ENCODE measurements around the gene ZCCHC17. TPM values are rescaled to one million over a fixed set of nuclear protein-coding genes. Genes with fewer than 3 reads are reported as not detected.
"Not testable (repeated sequence)": the region's sequence is repeated elsewhere in the genome, so short reads cannot be mapped to it uniquely, and the experiment has no call there.

Gene ZCCHC17
- total RNA-seq, 1 donor from 2014 or later, result 9.7 TPM

DNA sequence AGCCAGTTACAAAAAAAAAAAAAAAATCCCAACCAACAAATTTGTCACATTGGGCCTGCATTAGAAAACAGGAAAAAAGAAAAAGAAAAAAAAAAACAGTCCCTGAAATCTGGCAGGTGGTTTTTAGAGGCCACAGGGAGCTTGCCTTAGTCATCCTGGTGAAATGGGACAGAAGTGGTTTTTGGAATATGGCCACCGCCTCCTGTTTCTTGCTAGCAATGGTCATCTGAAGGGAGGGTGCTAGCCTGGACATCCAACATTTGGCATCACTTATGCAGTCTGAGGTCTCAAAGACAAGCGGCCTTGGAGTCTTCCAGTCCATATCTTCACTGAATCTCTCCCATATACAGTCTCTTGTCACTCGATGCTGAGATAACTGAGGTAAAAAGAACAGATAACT is 37.1 kb upstream of the ZCCHC17 start:
- no peak overlapping the region for H3K4me3 ChIP-seq
- intact Hi-C loops (cut with DNase I), result no loop called here
- no peaks in the 10 kb centered on the region for H3K27me3 ChIP-seq
- TF ChIP-seq, protein P1, sequence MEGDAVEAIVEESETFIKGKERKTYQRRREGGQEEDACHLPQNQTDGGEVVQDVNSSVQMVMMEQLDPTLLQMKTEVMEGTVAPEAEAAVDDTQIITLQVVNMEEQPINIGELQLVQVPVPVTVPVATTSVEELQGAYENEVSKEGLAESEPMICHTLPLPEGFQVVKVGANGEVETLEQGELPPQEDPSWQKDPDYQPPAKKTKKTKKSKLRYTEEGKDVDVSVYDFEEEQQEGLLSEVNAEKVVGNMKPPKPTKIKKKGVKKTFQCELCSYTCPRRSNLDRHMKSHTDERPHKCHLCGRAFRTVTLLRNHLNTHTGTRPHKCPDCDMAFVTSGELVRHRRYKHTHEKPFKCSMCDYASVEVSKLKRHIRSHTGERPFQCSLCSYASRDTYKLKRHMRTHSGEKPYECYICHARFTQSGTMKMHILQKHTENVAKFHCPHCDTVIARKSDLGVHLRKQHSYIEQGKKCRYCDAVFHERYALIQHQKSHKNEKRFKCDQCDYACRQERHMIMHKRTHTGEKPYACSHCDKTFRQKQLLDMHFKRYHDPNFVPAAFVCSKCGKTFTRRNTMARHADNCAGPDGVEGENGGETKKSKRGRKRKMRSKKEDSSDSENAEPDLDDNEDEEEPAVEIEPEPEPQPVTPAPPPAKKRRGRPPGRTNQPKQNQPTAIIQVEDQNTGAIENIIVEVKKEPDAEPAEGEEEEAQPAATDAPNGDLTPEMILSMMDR (IDR thresholded peaks at IDR 0.05), result no peak
- peaks cover 0 to 1% of the 10 kb centered on the region in 2 donors for H3K4me1 ChIP-seq
- H3K27ac ChIP-seq, result no peak overlapping the region
- H3K36me3 ChIP-seq, result peaks cover 43 to 49% of the 10 kb centered on the region in 2 donors
- H3K9me3 ChIP-seq, result no peaks in the 10 kb centered on the region
- no peak for DNase-seq (ENCODE audit: low spot score in 2 of 2)

DNA sequence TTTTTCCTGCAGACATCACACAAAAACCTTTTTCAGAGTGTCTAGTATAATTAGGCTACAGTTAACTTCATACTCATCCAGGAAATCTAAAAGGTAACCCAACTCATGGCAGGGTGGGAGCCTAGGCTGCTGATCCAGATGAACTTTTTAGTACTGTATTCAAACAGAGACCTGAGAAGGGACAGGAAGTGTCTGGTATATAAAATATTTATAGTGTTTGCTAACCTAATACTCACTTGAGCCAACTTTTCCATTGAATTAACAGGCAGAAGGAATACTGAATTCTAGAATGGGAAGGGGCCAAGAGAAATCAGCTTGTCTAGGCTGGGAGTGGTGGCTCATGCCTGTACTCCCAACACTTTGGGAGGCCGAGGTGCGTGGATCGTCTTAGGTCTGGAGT is 34.9 kb upstream of the ZCCHC17 start:
- Histone ChIP-seq H3K36me3 (peaks cover 48 to 50% of the 10 kb centered on the region in 2 donors), H3K27ac (no peak overlapping the region)
- intact Hi-C loops (cut with DNase I), result no loop called here

DNA sequence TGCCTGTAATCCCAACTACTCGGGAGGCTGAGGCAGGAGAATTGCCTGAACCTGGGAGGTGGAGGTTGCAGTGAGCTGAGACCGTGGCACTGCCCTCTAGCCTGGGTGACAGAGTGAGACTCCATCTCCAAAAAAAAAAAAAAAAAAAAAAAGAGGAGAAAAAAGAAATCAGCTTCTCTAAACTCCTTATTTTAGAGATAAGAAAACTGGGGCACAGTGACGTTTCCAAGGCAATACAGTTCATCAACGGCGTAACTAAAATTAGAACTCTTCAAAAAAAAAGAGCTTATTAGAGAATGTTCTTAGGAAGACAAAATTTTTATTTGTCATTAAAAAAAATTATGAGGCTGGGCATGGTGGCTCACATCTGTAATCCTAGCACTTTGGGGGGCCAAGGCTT is 34.4 kb upstream of the ZCCHC17 start:
- H3K27ac ChIP-seq; H3K27me3 ChIP-seq; H3K4me1 ChIP-seq; DNase-seq (ENCODE audit: low spot score in 2 of 2); H3K4me3 ChIP-seq; H3K9me3 ChIP-seq; intact Hi-C loops (cut with DNase I): not testable (repeated sequence)
- peaks cover 48 to 55% of the 10 kb centered on the region in 2 donors for H3K36me3 ChIP-seq

More for the DNA sequence above, 34.9 kb upstream of the ZCCHC17 start:
- H3K27me3 ChIP-seq, result no peaks in the 10 kb centered on the region
- no peak for DNase-seq (ENCODE audit: low spot score in 2 of 2)
- H3K4me3 ChIP-seq, result no peak overlapping the region
- peaks cover 0 to 3% of the 10 kb centered on the region in 2 donors for H3K4me1 ChIP-seq
- TF ChIP-seq, protein P1 (IDR thresholded peaks at IDR 0.05), result no peak
- no peaks in the 10 kb centered on the region for H3K9me3 ChIP-seq

DNA sequence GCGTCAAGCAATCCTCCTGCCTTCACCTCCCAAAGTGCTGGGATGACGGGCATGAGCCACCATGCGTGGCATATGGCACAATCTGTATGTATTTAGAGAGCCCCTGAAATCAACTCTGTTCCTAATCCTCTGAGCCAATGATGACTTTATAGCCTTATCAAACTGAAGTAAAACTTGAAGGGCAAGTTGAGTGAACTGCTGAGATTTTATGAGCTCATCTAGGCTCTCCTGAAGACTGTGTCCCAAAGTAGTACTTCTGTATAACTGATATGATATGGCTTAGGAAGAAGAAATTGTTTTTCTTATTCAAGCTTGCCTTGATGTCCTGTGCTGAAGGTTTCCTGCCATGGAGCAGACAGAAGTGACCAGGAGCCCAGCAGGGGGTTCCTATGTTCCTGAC is 33.4 kb upstream of the ZCCHC17 start:
- intact Hi-C loops (cut with DNase I), result no loop called here
- Histone ChIP-seq H3K36me3 (peaks cover 48 to 57% of the 10 kb centered on the region in 2 donors), H3K4me3 (no peak overlapping the region), H3K27me3 (no peaks in the 10 kb centered on the region), H3K4me1 (peaks cover 0 to 3% of the 10 kb centered on the region in 2 donors), H3K9me3 (no peaks in the 10 kb centered on the region), H3K27ac (no peak overlapping the region)
- DNase-seq (ENCODE audit: low spot score in 2 of 2), result no peak
- TF ChIP-seq, protein P1 (IDR thresholded peaks at IDR 0.05), result no peak

DNA sequence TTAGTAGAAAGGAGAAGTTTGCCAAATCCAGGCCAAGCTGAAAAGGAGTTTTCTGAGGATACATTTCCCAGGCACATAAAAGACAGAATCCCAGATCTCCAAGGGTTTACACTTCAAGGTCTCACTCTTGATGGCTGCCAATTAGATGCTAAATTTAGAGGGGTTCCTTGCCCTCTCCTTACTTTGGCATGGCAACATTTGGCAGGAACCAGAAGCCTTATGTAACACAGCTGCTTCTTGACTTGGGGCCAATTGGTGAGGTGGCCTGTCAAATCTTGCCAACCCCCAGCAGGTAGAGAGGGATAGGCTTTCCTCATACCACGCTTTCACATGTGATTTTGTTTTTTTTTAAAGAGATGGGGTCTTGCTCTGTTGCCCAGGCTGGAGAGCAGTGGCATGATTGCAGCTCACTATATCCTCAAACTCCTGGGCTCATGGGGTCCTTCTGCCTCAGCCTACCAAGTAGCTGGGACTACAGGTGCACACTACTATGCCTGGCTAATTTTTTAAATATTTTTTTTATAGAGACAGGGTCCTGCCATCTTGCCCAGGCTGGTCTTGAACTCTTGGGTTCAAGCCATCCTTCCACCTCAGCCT is 31.9 kb upstream of the ZCCHC17 start:
- Histone ChIP-seq H3K4me3 (no peak overlapping the region), H3K4me1 (peaks cover 0 to 3% of the 10 kb centered on the region in 2 donors), H3K36me3 (peaks cover 47 to 57% of the 10 kb centered on the region in 2 donors), H3K27me3 (no peaks in the 10 kb centered on the region), H3K9me3 (no peaks in the 10 kb centered on the region), H3K27ac (no peak overlapping the region)
- no peak for DNase-seq (ENCODE audit: low spot score in 2 of 2)
- TF ChIP-seq, protein P1 (IDR thresholded peaks at IDR 0.05), result no peak
- intact Hi-C loops (cut with DNase I), result no loop called here

DNA sequence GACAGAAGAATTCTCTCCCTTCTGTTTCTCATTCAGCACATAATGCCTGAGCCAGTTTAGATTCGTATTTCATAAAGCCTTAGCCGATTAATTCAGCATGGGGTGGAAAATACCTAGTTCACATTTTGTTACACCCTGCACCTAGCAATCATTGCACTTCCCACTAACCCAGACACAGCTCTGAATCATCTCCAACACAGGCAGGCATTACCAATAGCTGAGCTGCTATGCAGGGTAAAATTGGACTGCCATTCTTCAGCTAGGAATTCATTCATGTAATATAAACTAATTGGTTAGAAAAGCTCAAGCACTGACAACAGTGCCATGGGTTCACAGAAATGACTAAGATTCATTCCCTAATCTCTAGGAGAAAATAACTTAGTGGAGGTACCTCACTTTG is 30.3 kb upstream of the ZCCHC17 start:
- Histone ChIP-seq H3K36me3 (peaks cover 40 to 56% of the 10 kb centered on the region in 2 donors), H3K9me3 (no peaks in the 10 kb centered on the region), H3K4me3 (no peak overlapping the region), H3K27ac (no peak overlapping the region), H3K27me3 (no peaks in the 10 kb centered on the region), H3K4me1 (peaks cover 0 to 3% of the 10 kb centered on the region in 2 donors)
- intact Hi-C loops (cut with DNase I), result no loop called here
- no peak for DNase-seq (ENCODE audit: low spot score in 2 of 2)
- TF ChIP-seq, protein P1 (IDR thresholded peaks at IDR 0.05), result no peak

All from ascending aorta (tissue), 2 donors.